ENCODE data around the gene GTPBP4. TPM values are rescaled to one million over a fixed set of nuclear protein-coding genes. Genes with fewer than 3 reads are reported as not detected.
"Not testable (repeated sequence)": the region's sequence is repeated elsewhere in the genome, so short reads cannot be mapped to it uniquely, and the experiment has no call there.

Gene GTPBP4
- total RNA-seq, 4 donors from 2014 or later = 16.0 to 31.5 (median 21.5) TPM

DNA sequence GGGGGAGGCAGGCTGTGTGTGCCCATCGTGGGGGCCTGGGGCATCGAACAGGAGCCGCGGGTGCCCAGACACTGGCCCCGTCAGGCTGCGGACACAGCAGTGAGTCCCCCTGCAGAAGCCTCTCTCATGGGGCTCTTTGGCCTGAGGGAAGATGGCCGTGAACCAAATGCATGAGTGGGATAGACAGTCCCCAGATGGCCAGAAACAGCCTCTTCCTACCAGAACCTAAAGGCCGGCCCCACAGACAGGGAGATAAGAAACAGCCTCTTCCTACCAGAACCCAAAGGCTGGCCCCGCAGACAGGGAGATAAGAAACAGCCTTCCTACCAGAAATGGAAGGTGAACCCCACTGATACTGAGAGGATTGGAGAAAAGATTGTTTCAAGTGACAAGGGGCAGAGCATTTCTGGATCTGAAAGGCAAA is 20.8 kb downstream of the GTPBP4 start:
- no peak for TF ChIP-seq POLR2A (IDR thresholded peaks at IDR 0.05)
- no peak for TF ChIP-seq EP300 (IDR thresholded peaks at IDR 0.05)
- TF ChIP-seq, protein P1, sequence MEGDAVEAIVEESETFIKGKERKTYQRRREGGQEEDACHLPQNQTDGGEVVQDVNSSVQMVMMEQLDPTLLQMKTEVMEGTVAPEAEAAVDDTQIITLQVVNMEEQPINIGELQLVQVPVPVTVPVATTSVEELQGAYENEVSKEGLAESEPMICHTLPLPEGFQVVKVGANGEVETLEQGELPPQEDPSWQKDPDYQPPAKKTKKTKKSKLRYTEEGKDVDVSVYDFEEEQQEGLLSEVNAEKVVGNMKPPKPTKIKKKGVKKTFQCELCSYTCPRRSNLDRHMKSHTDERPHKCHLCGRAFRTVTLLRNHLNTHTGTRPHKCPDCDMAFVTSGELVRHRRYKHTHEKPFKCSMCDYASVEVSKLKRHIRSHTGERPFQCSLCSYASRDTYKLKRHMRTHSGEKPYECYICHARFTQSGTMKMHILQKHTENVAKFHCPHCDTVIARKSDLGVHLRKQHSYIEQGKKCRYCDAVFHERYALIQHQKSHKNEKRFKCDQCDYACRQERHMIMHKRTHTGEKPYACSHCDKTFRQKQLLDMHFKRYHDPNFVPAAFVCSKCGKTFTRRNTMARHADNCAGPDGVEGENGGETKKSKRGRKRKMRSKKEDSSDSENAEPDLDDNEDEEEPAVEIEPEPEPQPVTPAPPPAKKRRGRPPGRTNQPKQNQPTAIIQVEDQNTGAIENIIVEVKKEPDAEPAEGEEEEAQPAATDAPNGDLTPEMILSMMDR (IDR thresholded peaks at IDR 0.05) = no peak
- TF ChIP-seq POLR2AphosphoS5 (IDR thresholded peaks at IDR 0.05) = no peak
- ATAC-seq = no peak
- Histone ChIP-seq H3K4me3 (no peak overlapping the region), H3K9me3 (no peaks in the 10 kb centered on the region), H3K27ac (no peak overlapping the region), H3K4me1 (no peaks in the 10 kb centered on the region), H3K27me3 (no peaks in the 10 kb centered on the region), H3K36me3 (peaks cover 0 to 99% of the 10 kb centered on the region in 2 donors)
- WGBS, 2 donors (ENCODE audit: low coverage in 1 of 2) = 68% methylated on average over 2 of the region's 9 CpGs; no CpG with 5 or more reads in 1 of the 2 donors

DNA sequence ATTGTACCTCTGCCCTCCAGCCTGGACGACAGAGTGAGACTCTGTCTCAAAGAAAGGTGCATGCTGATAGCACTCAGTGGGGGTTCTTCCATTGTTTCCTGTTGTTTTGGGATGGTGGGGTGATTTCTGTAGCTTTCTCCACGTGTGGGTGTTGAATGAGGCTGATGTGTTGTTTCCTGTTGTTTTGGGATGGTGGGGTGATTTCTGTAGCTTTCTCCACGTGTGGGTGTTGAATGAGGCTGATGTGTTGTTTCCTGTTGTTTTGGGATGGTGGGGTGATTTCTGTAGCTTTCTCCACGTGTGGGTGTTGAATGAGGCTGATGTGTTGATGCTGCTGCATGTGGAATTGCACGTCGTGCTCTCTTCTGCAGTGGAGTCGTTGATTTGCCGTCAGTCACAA is 21.7 kb downstream of the GTPBP4 start:
- not testable (repeated sequence) for H3K27ac ChIP-seq, H3K4me3 ChIP-seq, H3K27me3 ChIP-seq, ATAC-seq, H3K4me1 ChIP-seq, H3K9me3 ChIP-seq
- 57 to 74% methylated on average over 6 to 7 of the region's 8 CpGs for WGBS, 2 donors (ENCODE audit: low coverage in 1 of 2)
- peaks cover 0 to 99% of the 10 kb centered on the region in 2 donors for H3K36me3 ChIP-seq

DNA sequence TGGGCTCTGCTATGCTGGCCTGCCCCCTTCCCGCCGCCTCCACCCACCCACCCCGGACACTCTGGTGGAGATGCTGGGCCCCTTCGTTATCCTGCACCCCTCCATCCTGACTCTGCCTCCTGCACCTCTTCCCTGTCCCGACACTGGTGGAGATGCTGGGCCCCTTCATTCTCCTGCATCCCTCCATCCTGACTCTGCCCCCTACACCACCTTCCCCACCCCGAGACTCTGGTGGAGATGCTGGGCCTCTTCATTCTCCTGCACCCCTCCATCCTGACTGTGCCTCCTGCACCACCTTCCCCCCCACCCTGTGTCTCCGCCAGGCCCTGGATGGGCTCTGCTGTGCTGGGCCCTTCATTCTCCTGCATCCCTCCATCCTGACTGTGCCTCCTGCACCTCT is 22.5 kb downstream of the GTPBP4 start:
- 90 to 100% methylated on average over 2 of the region's 7 CpGs for WGBS, 2 donors (ENCODE audit: low coverage in 1 of 2)

DNA sequence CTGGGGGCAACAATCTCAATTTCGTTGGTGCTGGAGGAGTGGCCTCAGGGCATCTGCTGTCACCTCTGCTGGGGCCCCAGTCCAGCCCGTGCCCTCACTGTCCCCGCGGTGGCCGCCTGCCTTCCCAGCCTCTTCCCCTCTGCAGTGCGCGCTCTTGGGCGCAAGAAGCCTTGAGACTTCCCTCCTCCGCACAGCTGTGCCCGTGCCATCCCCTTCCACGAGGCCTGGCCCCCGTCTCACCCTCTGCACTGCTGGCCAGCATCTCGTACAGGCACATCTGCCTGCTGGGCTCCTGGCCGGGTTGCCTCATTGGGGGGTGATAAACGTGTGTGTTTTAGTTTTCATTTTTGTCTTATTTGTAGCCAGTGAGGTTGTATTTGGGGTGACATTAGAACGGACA is 23.5 kb downstream of the GTPBP4 start:
- Histone ChIP-seq H3K4me3 (no peak overlapping the region), H3K4me1 (no peaks in the 10 kb centered on the region), H3K36me3 (peaks cover 0 to 97% of the 10 kb centered on the region in 2 donors), H3K27ac (no peak overlapping the region), H3K27me3 (no peaks in the 10 kb centered on the region), H3K9me3 (no peaks in the 10 kb centered on the region)
- TF ChIP-seq POLR2A (IDR thresholded peaks at IDR 0.05) (no peak), EP300 (IDR thresholded peaks at IDR 0.05) (no peak), POLR2AphosphoS5 (IDR thresholded peaks at IDR 0.05) (no peak)
- TF ChIP-seq, protein P1 (IDR thresholded peaks at IDR 0.05) = no peak
- 88 to 93% methylated on average over 10 to 14 of the region's 16 CpGs for WGBS, 2 donors (ENCODE audit: low coverage in 1 of 2)
- ATAC-seq = no peak

More for the DNA sequence above, 22.5 kb downstream of the GTPBP4 start:
- H3K4me3 ChIP-seq = no peak overlapping the region
- H3K4me1 ChIP-seq = no peaks in the 10 kb centered on the region
- ATAC-seq = no peak
- no peak overlapping the region for H3K27ac ChIP-seq
- TF ChIP-seq EP300 (IDR thresholded peaks at IDR 0.05) = no peak
- TF ChIP-seq POLR2AphosphoS5 (IDR thresholded peaks at IDR 0.05) = no peak
- TF ChIP-seq POLR2A (IDR thresholded peaks at IDR 0.05) = no peak
- TF ChIP-seq, protein P1 (IDR thresholded peaks at IDR 0.05) = no peak
- H3K36me3 ChIP-seq = peaks cover 0 to 97% of the 10 kb centered on the region in 2 donors
- no peaks in the 10 kb centered on the region for H3K27me3 ChIP-seq
- no peaks in the 10 kb centered on the region for H3K9me3 ChIP-seq

DNA sequence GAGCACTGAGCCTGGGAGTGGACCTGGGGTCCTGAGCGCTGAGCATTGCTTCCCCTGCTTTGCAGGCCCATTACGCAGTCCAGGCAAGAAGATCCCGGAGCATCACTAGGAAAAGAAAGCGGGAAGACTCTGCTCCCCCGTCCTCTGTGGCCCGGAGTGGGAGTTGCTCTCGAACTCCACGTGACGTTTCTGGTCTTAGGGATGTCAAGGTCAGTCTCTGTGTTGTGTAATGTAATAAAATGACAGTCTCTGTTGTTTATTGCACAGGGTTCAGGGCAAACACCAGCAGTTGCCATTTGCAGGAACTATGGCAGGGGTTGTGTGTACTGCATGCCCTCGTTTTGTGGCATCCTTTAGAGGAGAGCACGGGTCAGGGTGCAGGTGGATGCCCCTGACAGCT is 27.5 kb downstream of the GTPBP4 start:
- TF ChIP-seq POLR2A (IDR thresholded peaks at IDR 0.05) = no peak
- TF ChIP-seq EP300 (IDR thresholded peaks at IDR 0.05) = no peak
- TF ChIP-seq, protein P1 (IDR thresholded peaks at IDR 0.05) = no peak
- no peak for TF ChIP-seq POLR2AphosphoS5 (IDR thresholded peaks at IDR 0.05)
- H3K9me3 ChIP-seq = no peaks in the 10 kb centered on the region
- ATAC-seq = no peak
- H3K4me3 ChIP-seq = no peak overlapping the region
- WGBS, 2 donors (ENCODE audit: low coverage in 1 of 2) = 84 to 100% methylated on average over 1 to 4 of the region's 11 CpGs
- H3K27me3 ChIP-seq = no peaks in the 10 kb centered on the region
- H3K27ac ChIP-seq = no peak overlapping the region
- no peaks in the 10 kb centered on the region for H3K4me1 ChIP-seq
- peaks cover 0 to 98% of the 10 kb centered on the region in 2 donors for H3K36me3 ChIP-seq

All from gastroesophageal sphincter (tissue), 4 donors.